K562 (cell line): ENCODE results near the gene MLXIPL.

Experiments used
- ATF4 ChIP-seq: fragments of 450-650 bp; formaldehyde crosslinking; IDR thresholded peaks from 2 replicates; pipeline ENCODE4 v1.4.0; 2022; ENCODE audit warnings: mild to moderate bottlenecking, moderate library complexity
- CREB1 ChIP-seq, 2 experiments: sonication (generic) in 1 of 2; formaldehyde crosslinking in 1 of 2; IDR thresholded peaks; 2 replicates each; pipeline versions ENCODE4 v1.6.1 to v1.8.0; 2012 to 2022; ENCODE audit warnings: inconsistent platforms in 1 of 2, mild to moderate bottlenecking in 1 of 2, missing genetic modification reagents in 1 of 2, moderate library complexity in 1 of 2
- EHMT2 ChIP-seq: fragments of 450-650 bp; IDR thresholded peaks from 2 replicates; pipeline ENCODE4 v1.6.1; 2018; ENCODE audit warnings: antibody characterized with exemption
- HDAC6 ChIP-seq: IDR thresholded peaks from 2 replicates; pipeline ENCODE4 v1.6.1; 2012; ENCODE audit warnings: low read depth, mild to moderate bottlenecking, control low read depth, inconsistent platforms, low read length, moderate library complexity
- MCM7 ChIP-seq, 2 experiments: fragments of 450-650 bp; IDR thresholded peaks; 2 replicates each; pipeline ENCODE4 v1.6.1; 2016 to 2018
- POLR2AphosphoS5 ChIP-seq: IDR thresholded peaks from 2 replicates; pipeline ENCODE4 v1.6.1; 2011; ENCODE audit warnings: mild to moderate bottlenecking, low read depth, low read length, moderate library complexity; ENCODE audit not compliant: control insufficient read depth, insufficient read depth
- RCOR1 ChIP-seq, 2 experiments: IDR thresholded peaks; 2 replicates each; pipeline ENCODE4 v1.6.1; 2012; ENCODE audit warnings: low read depth in 2 of 2, low read length in 2 of 2, borderline replicate concordance in 1 of 2, improper control_type of control experiment in 1 of 2
- SREBF1 ChIP-seq: fragments of 150-350 bp; IDR thresholded peaks from 2 replicates; pipeline ENCODE4 v1.6.1; 2014; ENCODE audit warnings: antibody characterized with exemption, low read depth, low read length, borderline replicate concordance
- TEAD4 ChIP-seq, 2 experiments: sonication (generic) in 1 of 2; formaldehyde crosslinking in 1 of 2; IDR thresholded peaks; 2 replicates each; pipeline versions ENCODE4 v1.6.1 to v1.8.0; 2012 to 2022; ENCODE audit warnings: borderline replicate concordance in 1 of 2, inconsistent platforms in 1 of 2, low read length in 1 of 2, mild to moderate bottlenecking in 1 of 2, missing genetic modification reagents in 1 of 2
- ZNF444 ChIP-seq: fragments of 250-450 bp; sonication (Bioruptor Pico); IDR thresholded peaks from 2 replicates; pipeline ENCODE4 v1.4.0; 2020; ENCODE audit warnings: mild to moderate bottlenecking, moderate library complexity

- TF ChIP-seq EHMT2 (no peak), ZNF444 (no peak), MCM7 (IDR thresholded peaks at IDR 0.05) (no peak), POLR2AphosphoS5 (no peak), ATF4 (no peak), TEAD4 (IDR thresholded peaks at IDR 0.05; ENCODE audit: low read length) (no peak), TEAD4 (CRISPR knock-in tag; IDR thresholded peaks at IDR 0.05; ENCODE audit: borderline replicate concordance) (no peak), SREBF1 (no peak), HDAC6 (no peak), CREB1 (IDR thresholded peaks at IDR 0.05) (no peak), CREB1 (CRISPR knock-in tag; IDR thresholded peaks at IDR 0.05) (no peak), RCOR1 (IDR thresholded peaks at IDR 0.05; ENCODE audit: borderline replicate concordance in 1 of 2, low read depth in 2 of 2, low read length in 2 of 2) (no peak)
Observed at GRCh38 chr7:73570521-73570920, 53.8 kb downstream of the MLXIPL start.
